Vagina (tissue), 2 donors: ENCODE data around the gene DENND4A. TPM values are rescaled to one million over a fixed set of nuclear protein-coding genes. Genes with fewer than 3 reads are reported as not detected.

Source experiments
- DNase-seq, 2 donors: peaks; one replicate each; pipeline ENCODE4 v3.0.0-alpha.2; 2017; ENCODE audit errors: extremely low spot score in 2 of 2
- H3K27ac ChIP-seq: fragments of 200-600 bp; sonication (generic); one replicate; pipeline ENCODE4 v1.5.1; 2019
- H3K27me3 ChIP-seq: fragments of 200-600 bp; sonication (generic); one replicate; pipeline ENCODE4 v1.5.1; 2019
- H3K36me3 ChIP-seq, 2 donors: fragments of 200-600 bp; sonication (generic); one replicate each; pipeline ENCODE4 v1.5.1; 2017 to 2019
- H3K4me1 ChIP-seq: fragments of 200-600 bp; sonication (generic); one replicate; pipeline ENCODE4 v1.5.1; 2019
- H3K4me3 ChIP-seq, 2 donors: fragments of 200-600 bp; sonication (generic); 1 replicate in 1 of 2; 2 replicates in 1 of 2; pipeline ENCODE4 v1.5.1; 2016 to 2019
- H3K9me3 ChIP-seq: fragments of 200-600 bp; sonication (generic); one replicate; pipeline ENCODE4 v1.5.1; 2019
- CTCF ChIP-seq, 3 experiments: fragments of 450-650 bp in 2 of 3; fragments of 200-600 bp in 1 of 3; sonication (generic) in 1 of 3; IDR thresholded peaks; one replicate each; pipeline ENCODE4 v1.5.1; 2017 to 2019; ENCODE audit warnings: antibody characterized with exemption in 3 of 3, mild to moderate bottlenecking in 2 of 3, moderate library complexity in 2 of 3
- POLR2A ChIP-seq, 2 donors: fragments of 450-650 bp; IDR thresholded peaks; one replicate each; pipeline ENCODE4 v1.6.1; 2017; ENCODE audit warnings: antibody characterized with exemption in 2 of 2, mild to moderate bottlenecking in 2 of 2, moderate library complexity in 2 of 2
- POLR2AphosphoS5 ChIP-seq, 2 donors: sonication (generic); formaldehyde crosslinking; IDR thresholded peaks; one replicate each; pipeline ENCODE4 v1.9.0; 2017; ENCODE audit warnings: antibody characterized with exemption in 2 of 2, mild to moderate bottlenecking in 2 of 2, low read depth in 1 of 2; ENCODE audit not compliant: insufficient read depth in 1 of 2
- intact Hi-C: fragments of 100-400 bp; cut with DNase I; formaldehyde crosslinking; loops from one replicate; pipeline ENCODE4 v1.15.1; 2023
- total RNA-seq: library from RNA; depleted of rRNA; stranded (reverse); fragments of >200 nt; gene quantifications from one replicate; pipeline ENCODE4 v1.2.3, GENCODE V29; 2016

Gene DENND4A
- total RNA-seq, 1 donor from 2014 or later = 28.7 TPM

DNA sequence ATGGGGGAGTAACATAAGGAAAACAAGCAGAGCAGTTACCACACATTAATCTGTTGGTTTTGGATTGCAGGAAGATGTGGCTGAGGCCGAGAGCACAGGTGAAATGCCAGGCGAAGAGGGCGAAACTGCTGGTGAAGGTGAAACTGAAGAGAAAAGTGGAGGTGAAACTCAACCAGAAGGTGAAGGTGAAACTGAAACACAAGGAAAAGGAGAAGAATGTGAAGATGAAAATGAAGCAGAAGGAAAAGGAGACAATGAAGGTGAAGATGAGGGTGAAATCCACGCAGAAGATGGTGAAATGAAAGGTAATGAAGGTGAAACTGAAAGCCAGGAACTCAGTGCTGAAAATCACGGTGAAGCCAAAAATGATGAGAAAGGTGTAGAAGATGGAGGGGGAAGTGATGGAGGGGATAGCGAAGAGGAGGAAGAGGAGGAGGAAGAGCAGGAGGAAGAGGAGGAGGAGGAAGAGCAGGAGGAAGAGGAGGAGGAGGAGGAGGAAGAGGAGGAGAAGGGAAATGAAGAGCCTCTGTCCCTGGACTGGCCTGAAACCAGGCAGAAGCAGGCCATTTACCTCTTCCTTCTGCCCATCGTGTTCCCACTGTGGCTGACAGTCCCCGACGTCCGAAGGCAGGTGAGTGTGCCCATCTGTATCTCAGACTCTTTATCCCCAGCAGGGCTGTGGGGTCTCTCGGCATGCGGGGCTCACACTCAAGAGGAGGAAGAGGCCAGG lies 141.6 kb downstream of the DENND4A start:
- H3K9me3 ChIP-seq = no peaks in the 10 kb centered on the region
- no peaks in the 10 kb centered on the region for H3K36me3 ChIP-seq
- no peak overlapping the region for H3K4me3 ChIP-seq
- H3K27ac ChIP-seq = no peak overlapping the region
- H3K4me1 ChIP-seq = no peaks in the 10 kb centered on the region
- TF ChIP-seq POLR2A (IDR thresholded peaks at IDR 0.05) (no peak), POLR2AphosphoS5 (IDR thresholded peaks at IDR 0.05; ENCODE audit: insufficient read depth in 1 of 2, low read depth in 1 of 2) (no peak), CTCF (IDR thresholded peaks at IDR 0.05) (no peak)
- intact Hi-C loops = no loop called here
- DNase-seq = no peak
- H3K27me3 ChIP-seq = no peaks in the 10 kb centered on the region

DNA sequence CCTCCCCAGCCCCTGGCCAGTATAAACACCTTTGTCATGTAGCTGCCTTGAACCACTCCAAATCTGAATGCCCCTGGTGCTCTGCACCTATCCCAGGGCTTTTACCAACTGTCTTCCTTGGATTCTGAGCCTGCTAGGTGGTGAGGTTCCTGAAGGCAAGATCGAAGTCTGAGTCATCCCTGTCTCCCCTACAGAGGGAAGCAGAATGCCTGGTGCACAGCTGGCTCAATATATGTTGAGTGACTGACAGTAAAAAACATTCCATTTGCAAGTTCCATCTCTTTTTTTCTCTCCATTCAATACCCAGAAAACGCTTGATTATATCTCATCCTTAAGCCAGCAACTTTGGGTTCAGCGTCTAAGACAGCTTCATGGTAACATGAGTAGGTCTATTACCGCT lies 145.6 kb downstream of the DENND4A start:
- no peak overlapping the region for H3K4me3 ChIP-seq
- intact Hi-C loops = no loop called here
- no peak for DNase-seq
- H3K27ac ChIP-seq = no peak overlapping the region
- no peak for TF ChIP-seq POLR2A (IDR thresholded peaks at IDR 0.05)
- TF ChIP-seq CTCF (IDR thresholded peaks at IDR 0.05) = no peak
- TF ChIP-seq POLR2AphosphoS5 (IDR thresholded peaks at IDR 0.05; ENCODE audit: insufficient read depth in 1 of 2, low read depth in 1 of 2) = no peak
- H3K9me3 ChIP-seq = no peaks in the 10 kb centered on the region
- H3K27me3 ChIP-seq = no peaks in the 10 kb centered on the region
- no peaks in the 10 kb centered on the region for H3K4me1 ChIP-seq
- H3K36me3 ChIP-seq = no peaks in the 10 kb centered on the region

- no peaks in the 10 kb centered on the region for H3K36me3 ChIP-seq
- no peaks in the 10 kb centered on the region for H3K4me1 ChIP-seq
- no peak overlapping the region for H3K4me3 ChIP-seq
- no peak overlapping the region for H3K27ac ChIP-seq
- H3K9me3 ChIP-seq = no peaks in the 10 kb centered on the region
- intact Hi-C loops = no loop called here
- H3K27me3 ChIP-seq = no peaks in the 10 kb centered on the region
- no peak for TF ChIP-seq POLR2A (IDR thresholded peaks at IDR 0.05)
- no peak for TF ChIP-seq CTCF (IDR thresholded peaks at IDR 0.05)
- no peak for TF ChIP-seq POLR2AphosphoS5 (IDR thresholded peaks at IDR 0.05; ENCODE audit: insufficient read depth in 1 of 2, low read depth in 1 of 2)
- no peak for DNase-seq
These were observed 146.7 kb downstream of the DENND4A start for GRCh38 chr15:65645392-65645791.

GRCh38 chr15:65644282-65644681 lies 147.8 kb downstream of the DENND4A start:
- Histone ChIP-seq H3K9me3 (no peaks in the 10 kb centered on the region), H3K36me3 (no peaks in the 10 kb centered on the region), H3K27ac (no peak overlapping the region), H3K27me3 (no peaks in the 10 kb centered on the region), H3K4me3 (no peak overlapping the region), H3K4me1 (no peaks in the 10 kb centered on the region)
- no peak for DNase-seq
- intact Hi-C loops = no loop called here
- no peak for TF ChIP-seq POLR2AphosphoS5 (IDR thresholded peaks at IDR 0.05; ENCODE audit: insufficient read depth in 1 of 2, low read depth in 1 of 2)
- no peak for TF ChIP-seq POLR2A (IDR thresholded peaks at IDR 0.05)
- TF ChIP-seq CTCF (IDR thresholded peaks at IDR 0.05) = no peak

- no peaks in the 10 kb centered on the region for H3K9me3 ChIP-seq
- no peaks in the 10 kb centered on the region for H3K27me3 ChIP-seq
- peaks cover 4% of the 10 kb centered on the region for H3K4me1 ChIP-seq
- no peak for DNase-seq
- H3K4me3 ChIP-seq = no peak overlapping the region
- intact Hi-C loops = no loop called here
- no peak overlapping the region for H3K27ac ChIP-seq
- no peaks in the 10 kb centered on the region for H3K36me3 ChIP-seq
- TF ChIP-seq POLR2A (IDR thresholded peaks at IDR 0.05) = no peak
- TF ChIP-seq CTCF (IDR thresholded peaks at IDR 0.05) = no peak
- TF ChIP-seq POLR2AphosphoS5 (IDR thresholded peaks at IDR 0.05; ENCODE audit: insufficient read depth in 1 of 2, low read depth in 1 of 2) = no peak
These were observed 149.5 kb downstream of the DENND4A start for GRCh38 chr15:65642594-65642993.
